Measurements from ENCODE around the gene DNAAF1.
A peak's percentile ranks its signal among the peaks of the same experiment; 100 is the strongest.

DNA sequence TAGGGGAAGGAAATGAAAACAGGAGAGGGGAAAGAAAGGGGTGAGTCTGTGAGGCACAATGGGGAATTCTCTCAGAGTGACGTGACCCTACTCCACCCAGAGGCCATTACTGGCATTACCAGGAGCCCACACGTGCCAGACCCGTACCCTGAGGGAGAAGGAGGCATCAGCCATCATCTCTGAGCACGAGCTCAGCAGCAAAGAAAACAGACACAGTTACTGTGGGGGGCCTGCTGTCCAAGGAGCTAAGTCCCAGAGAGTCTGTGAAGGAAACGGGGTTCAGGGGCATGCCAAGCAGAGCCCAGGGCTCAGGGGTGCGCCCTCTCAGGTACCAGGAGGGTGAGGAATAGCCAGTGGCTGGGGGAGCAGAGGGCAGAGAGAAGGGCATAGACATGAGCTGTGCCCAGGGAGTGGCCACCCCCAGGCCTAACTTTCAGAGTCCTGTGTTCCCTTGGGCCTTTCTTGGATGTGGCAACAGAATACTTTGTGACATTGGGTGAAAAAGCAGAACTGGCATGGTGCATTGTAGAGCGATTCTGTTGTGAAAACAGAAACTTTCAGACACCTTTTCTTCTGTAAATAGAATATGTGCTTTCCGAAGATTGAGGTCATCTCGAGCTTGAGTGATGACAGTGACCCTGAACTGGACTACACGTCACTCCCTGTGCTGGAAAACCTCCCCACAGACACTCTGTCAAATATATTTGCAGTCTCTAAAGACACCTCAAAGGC is 30.4 kb downstream of the DNAAF1 start:
- TF ChIP-seq EZH2phosphoT487 (IDR thresholded peaks at IDR 0.05): no peak
- TF ChIP-seq, protein P1, sequence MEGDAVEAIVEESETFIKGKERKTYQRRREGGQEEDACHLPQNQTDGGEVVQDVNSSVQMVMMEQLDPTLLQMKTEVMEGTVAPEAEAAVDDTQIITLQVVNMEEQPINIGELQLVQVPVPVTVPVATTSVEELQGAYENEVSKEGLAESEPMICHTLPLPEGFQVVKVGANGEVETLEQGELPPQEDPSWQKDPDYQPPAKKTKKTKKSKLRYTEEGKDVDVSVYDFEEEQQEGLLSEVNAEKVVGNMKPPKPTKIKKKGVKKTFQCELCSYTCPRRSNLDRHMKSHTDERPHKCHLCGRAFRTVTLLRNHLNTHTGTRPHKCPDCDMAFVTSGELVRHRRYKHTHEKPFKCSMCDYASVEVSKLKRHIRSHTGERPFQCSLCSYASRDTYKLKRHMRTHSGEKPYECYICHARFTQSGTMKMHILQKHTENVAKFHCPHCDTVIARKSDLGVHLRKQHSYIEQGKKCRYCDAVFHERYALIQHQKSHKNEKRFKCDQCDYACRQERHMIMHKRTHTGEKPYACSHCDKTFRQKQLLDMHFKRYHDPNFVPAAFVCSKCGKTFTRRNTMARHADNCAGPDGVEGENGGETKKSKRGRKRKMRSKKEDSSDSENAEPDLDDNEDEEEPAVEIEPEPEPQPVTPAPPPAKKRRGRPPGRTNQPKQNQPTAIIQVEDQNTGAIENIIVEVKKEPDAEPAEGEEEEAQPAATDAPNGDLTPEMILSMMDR (IDR thresholded peaks at IDR 0.05): peak; percentile 73
